T-helper 1 cell (primary cell): ENCODE data around the gene PIM3.

Source experiments
- DNase-seq, 5 donors: peaks; one replicate each; pipeline ENCODE4 v3.0.0-alpha.2; 2012 to 2020

Gene PIM3

GRCh38 chr22:49928555-49929210 is 31.9 kb upstream of the PIM3 start:
- DNase-seq = no peak

- peak; percentile 61 to 81 (median 65) for DNase-seq
Observed at GRCh38 chr22:49929211-49929979, 31.2 kb upstream of the PIM3 start.

DNA sequence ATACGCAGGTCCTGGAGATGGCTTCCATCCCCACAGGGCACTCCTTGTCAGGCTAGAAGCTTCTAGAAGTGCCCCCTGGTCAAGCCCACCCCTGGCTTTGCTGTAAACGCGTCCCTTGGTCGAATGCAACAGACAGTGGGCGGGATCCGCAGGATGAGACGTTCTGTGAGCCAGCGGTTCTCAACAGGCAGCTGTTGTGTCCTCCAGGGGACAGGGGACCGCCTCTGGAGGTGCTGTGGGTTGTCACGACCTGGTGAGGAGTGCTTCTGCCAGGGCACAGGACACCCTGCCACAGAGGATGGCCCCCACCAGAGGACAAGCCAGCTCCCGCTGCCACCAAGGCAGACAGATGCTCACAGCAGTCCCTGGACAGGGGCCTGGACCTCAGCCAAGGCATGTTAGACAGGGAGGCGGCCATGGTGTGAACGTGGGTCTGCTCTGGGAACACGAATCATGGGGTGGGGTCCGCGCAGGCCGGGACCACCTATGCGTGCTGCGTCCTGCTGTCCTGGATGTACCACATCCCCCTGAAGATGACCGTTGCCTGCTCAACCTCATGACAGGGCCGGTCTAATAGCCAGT is 30.5 kb upstream of the PIM3 start:
- DNase-seq = no peak

DNA sequence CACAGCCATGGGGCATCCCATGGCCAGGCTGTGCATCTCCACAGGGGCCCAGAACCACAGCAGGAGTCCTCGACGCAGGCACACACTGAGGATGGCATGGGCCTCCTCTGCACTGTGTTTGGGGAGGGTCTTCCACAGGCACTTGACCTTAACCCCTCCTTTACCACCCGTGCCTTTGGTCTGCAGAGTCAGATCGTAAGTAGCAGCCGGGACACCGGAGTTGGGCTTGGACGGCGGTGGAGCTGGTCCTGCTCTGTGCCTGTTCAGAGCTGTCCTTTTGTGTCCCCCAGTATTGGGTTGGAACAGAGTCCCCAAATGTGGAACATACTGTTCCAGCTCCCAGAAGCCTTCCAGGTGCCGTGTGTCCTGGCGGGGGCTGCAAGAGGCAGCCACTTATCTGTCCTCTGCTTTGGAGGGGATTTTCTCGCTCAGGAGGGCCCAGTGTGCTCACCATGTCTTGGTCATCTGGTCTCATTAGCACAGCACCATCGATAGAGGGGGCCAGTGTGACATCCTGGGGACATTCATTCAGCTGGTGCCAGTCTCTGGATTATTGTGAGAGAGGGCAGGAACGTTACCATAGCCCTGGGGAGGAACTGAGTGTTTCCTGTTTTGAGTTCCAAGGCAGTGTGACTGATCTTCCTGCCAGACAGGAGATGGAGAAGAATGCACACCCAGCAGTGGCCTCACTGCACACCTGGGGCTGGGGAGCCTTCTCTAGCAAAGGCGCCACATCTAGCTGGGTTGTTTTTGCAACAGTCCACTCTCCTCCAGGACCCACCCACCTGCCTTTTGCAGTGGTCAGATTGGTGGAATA is 29.8 kb upstream of the PIM3 start:
- peak in 2 of 5 donors; percentile 24 to 66 for DNase-seq

- DNase-seq = no peak
Observed at GRCh38 chr22:49933236-49934159, 27.1 kb upstream of the PIM3 start.

DNA sequence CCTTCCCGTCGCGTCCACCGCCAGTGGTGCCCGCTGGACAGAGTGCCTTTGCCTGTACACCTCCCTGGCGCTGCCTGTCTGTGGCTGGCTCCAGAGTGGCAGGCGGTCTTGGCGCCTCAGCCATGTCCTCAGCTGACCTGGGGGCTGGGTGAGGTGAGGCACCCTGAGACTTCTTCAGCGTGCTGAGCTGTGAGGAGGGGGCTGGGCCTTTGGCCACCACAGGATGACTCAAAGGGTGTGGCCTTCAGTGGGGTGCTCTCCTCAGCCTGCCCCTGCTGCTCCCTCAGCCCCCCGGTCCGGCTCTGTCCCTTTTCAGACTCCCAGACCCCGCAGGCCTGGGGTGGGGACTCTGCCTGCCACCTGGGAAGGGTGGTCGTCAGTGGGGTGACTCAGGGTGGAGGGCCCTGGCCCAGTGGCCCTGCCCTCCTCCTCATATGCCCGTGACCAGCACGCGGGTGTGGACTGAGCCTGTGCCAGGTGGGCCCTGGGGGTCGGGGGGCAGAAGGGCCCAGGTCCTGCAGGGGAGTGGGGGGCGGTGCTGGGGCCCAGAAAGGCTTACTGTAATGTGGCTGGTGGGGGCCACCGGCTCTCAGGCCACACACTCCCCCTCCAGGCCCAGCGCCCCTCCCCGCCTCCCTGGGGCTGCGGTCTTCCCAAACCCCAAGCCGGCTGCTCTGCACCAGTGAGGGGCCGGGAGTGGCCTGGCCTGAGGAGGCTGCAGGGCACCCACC is 26.2 kb upstream of the PIM3 start:
- DNase-seq = peak; percentile 31 to 53 (median 38)

DNA sequence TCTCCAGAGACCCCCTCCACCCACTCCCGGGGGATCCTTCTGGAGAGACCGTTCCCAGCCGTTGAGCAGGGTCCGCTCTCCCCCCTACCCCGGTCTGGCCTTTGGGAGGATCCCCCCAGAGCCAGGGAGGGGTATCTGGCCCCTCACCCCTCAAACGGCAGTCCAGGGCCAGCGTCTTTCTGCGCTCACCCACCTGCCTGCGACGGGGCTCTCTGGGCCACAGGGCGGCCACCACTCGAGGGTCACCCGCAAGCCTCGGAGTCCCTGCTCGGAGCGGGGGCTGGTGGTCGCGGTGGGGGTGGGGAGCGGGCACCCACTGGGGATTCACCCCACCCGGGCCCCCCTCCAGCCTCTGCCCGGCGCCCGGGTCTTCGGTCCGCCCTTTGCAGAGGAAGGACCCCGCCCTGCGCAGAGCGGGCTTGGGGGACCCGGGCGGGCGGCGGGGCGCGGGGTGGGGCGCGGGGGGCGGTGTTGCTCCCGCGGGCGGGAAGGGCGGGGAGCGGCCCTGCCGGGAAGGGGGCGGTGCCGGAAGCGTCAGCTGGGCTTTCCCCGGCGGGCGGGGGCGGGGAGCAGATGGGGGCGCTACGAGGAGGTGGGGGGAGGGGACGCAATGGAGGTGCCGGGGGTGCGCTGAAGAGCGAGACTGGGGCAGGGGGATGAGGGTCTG is 25.5 kb upstream of the PIM3 start:
- DNase-seq = peak; percentile 74 to 91 (median 79)

GRCh38 chr22:49935561-49935960 is 25.0 kb upstream of the PIM3 start:
- peak in 2 of 5 donors; percentile 23 to 79 for DNase-seq

DNA sequence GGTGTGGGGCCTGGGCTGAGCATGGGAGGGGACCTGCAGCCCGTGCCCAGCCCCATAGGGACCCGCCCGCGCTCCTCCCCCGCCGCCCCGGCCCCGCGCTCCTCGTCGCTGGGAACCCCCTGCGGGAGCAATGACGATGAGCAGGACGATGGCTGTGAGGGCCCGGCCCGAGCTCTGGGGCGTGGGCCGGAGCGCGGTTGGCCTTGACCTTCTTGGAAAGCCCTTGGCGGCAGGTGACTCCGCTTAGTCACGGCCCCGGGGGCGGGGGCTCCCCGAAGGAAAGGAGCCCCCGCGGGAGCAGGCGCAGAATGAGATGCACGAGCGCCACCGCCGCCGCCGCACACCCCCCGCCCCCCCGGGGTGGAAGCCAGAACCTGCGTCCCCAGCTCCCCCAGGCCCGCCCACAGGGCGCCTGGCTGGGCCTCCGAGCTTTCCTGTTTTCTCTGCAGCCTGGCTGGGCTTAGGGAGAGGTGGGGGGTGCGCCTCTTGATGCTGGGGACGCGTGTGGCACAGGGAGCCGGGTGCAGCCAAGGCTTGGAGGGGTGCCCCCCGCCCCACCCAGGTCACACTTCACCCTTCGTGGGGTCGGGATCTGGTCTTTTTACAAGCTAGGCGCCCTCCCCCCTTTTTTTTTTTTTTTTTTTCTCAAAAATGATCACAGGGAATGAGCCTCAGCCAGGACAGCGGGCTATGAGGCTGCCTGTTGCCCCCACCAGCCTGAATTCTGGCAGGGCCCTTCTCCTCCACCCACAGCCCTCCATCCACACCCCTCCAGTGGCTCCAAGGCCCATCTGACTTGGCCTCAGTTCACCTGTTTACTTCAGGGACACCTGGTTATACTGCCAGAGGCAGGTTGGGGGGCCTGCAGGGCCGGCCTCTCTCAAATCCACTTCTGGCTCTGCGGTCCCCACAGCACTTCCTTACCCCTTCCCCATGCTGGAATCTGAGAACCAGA is 24.3 kb upstream of the PIM3 start:
- DNase-seq = peak; percentile 85 to 96 (median 90)

DNA sequence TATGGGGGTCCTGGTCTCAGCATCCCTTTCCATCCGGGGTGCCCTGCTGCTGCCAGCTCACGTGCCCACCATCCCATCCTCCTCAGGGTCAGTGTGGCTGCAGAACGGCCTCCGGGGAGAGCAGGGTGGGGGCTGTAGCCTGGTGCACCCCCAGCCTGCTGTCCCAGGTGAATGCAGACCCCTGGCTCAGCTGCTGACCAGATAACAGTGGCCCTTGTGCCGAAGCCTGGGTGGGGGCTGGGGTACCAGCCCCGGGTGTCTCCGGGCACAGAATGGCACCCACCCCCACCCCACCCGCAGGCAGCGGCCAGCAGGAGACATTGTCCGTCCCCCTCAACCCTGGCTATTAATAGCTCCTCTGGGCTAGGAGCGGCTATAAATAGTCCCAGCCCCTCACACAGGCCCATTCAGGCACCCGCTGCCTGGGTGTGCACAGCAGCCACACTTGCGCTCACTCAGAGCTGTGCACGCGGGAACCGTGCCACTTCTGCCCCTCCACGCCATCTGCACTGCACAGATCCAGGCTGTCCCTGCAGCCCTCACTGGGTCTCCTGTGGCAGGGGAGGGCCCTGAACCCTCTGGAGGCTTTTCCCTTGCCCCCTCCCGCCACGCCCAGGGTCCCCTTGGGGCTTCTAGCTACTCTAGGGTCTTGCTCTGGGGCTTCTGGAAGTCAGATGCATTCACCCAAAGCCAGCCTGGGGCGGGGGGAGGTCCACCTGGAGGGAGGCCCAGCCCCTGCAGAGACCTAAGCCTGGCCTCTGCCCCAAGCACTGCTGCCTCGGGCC is 23.4 kb upstream of the PIM3 start:
- no peak for DNase-seq

DNA sequence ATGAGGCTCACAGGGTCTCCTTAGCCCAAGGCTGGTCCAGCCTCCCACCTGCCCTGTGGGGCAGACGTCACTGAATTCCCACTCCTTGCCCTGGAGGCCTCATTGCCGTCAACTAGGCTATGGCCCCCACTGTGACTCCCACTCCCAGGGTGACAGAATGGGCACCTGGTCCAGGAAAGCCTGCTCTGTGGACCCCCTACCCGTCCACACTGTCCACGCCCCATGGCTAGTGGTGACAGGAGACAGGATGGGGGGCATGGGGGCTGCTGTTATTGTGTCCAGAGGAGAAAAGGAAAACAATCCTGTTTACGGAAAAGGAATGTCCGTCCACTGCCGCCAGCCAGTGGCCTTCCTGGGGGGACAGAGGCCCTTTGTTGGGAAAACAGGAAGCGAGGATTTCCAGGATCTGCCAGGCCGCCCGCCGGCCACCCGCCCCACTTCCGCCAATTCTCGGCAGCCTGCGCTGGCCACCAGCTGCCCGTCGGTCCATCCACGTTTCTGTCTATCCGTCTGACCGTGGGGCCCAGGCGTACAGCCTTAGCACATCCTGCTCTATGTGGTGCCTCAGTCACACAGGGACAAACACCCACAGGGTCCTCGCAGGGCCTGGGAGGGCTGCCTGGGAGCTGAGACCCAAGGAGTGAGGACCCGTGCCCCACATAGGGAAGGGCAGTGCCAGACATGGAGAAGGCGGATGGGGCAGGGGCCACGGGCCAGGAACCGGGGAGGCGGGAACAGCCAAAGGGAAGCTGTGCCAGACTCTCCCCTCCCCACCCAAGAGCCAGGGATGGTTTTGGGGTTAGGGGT is 22.6 kb upstream of the PIM3 start:
- DNase-seq = no peak

DNA sequence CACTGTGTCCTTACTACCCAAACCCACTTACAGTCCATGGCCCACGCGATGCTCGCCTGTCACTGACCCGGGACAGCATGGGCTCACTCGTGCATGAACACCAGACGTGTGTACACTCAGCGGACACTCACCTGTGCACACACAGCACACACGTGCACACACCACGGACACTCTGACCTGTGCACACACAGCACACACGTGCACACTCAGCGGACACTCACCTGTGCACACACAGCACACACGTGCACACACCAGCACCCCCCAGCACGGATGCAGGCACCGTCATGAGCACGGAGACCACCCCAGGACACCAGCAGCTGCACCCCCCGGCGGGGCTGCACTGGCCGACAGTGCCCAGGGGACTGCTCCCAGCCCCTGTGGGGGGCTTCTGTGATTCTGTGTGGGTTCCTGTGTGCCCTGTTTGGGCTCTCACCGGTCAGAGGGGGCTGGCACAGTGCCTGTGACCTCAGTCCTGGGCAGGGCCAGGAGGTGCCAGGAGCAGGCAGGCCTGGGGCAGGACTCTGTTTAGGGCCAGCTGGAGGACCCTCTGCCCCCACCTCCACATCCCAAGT is 21.9 kb upstream of the PIM3 start:
- no peak for DNase-seq

GRCh38 chr22:49941507-49942316 is 18.9 kb upstream of the PIM3 start:
- no peak for DNase-seq

DNA sequence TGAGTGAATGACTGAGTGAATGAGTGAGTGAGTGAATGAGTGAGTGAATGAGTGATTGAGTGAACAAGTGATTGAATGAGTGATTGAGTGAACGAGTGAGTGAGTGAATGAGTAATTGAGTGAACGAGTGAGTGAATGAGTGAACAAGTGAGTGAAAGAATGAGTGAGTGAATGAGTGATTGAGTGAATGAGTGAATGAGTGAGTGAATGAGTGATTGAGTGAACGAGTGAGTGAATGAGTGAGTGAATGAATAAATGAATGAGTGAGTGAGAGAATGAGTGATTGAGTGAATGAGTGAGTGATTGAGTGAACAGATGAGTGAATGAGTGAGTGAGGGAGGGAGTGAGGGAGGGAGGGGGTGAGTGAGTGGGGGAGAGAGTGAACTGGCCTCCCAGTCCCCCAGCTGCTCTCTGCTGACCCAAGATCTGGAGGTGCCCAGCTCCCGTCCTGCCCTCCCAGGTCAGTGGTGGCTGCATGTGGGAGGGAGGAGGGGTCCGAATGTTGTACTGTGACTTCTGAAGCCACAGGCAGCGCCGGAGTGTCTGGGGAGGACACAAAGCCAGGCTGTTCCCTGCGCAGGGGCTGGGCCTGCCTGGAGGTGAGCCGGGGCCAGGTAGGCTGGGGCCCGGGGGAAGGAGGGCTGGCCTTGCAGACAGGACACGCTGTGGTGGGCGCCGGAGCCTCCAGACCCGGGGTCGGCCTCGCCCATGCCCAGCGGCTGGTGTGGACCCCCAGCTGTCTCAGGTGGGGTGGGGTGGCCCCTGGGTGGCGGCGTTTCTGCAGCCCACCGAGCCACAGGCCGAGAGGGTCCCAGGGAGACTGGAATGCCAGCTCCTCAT is 17.8 kb upstream of the PIM3 start:
- DNase-seq = no peak

DNA sequence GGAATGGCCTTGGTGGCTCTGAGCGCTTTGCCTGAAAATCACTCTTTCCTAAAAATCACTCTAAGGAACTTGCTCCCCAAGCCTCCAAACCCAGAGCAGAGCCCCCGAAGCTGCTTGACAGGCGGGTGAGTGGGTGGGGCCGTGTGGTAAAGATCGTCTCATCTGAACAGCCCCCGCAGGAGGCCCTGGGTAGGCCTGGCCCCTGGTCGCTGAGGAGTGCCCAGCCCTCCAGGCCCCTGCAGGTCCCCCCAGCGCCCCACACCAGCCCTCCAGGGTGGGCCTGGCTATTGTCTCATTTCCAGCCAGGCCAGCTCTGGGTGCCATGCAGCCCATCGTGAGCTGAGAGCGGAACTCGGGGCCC is 17.2 kb upstream of the PIM3 start:
- no peak for DNase-seq
